ENCODE results near the gene RALBP1.

DNA sequence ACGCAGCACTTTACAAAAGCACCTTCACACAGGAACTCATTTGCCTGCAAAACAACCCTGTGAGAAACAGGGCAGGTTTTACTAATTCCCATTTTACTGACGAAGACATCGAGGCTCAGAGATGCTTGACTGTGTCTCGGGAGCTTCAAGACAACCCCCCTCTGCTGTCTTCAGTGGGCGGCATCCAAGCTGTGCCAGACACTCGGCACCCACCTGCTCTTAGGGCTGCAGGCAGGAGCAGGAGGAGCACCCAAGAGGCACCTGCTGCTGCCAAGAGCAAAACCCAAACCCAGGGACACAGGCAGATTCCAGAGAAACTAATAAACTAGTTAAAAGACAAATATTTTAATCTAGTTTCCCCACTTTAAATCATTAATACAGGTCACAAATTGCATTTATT is 71.2 kb downstream of the RALBP1 start:
- TF ChIP-seq POLR2A (IDR thresholded peaks at IDR 0.05), result no peak
- TF ChIP-seq, protein P1, sequence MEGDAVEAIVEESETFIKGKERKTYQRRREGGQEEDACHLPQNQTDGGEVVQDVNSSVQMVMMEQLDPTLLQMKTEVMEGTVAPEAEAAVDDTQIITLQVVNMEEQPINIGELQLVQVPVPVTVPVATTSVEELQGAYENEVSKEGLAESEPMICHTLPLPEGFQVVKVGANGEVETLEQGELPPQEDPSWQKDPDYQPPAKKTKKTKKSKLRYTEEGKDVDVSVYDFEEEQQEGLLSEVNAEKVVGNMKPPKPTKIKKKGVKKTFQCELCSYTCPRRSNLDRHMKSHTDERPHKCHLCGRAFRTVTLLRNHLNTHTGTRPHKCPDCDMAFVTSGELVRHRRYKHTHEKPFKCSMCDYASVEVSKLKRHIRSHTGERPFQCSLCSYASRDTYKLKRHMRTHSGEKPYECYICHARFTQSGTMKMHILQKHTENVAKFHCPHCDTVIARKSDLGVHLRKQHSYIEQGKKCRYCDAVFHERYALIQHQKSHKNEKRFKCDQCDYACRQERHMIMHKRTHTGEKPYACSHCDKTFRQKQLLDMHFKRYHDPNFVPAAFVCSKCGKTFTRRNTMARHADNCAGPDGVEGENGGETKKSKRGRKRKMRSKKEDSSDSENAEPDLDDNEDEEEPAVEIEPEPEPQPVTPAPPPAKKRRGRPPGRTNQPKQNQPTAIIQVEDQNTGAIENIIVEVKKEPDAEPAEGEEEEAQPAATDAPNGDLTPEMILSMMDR (IDR thresholded peaks at IDR 0.05), result no peak
- TF ChIP-seq POLR2AphosphoS5 (IDR thresholded peaks at IDR 0.05), result no peak
- TF ChIP-seq EP300 (IDR thresholded peaks at IDR 0.05), result no peak
